Smooth muscle cell of the brain vasculature (primary cell): Measurements from ENCODE around the gene HMSD.
A peak's percentile ranks its signal among the peaks of the same experiment; 100 is the strongest.

Experiments
- DNase-seq: peaks from one replicate; pipeline ENCODE4 v3.0.0-alpha.2; 2012; ENCODE audit warnings: low read depth, low spot score

HMSD gene

GRCh38 chr18:63956755-63957154, 7.7 kb downstream of the HMSD start:
- DNase-seq, result no peak

DNA sequence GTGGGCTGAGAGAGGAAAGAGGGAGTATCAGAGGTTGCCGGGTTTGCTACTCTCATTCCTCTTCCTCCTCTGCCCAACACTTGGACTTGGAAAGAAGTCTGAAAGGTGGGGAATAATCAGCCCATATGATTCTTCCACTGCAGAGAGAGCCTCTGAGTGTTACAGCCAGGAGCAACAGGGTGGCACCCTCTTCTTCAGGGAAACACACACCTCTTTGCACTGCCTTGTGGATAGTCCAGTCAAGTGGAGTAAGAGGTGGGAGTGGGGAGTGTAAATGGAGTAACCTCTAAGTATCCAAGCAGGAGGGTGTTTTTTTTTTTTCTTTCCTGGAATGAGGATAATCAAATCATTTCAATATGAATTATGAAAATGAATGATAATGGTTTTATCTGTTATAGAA, 11.8 kb downstream of the HMSD start:
- no peak for DNase-seq

GRCh38 chr18:63961435-63961980, 12.4 kb downstream of the HMSD start:
- DNase-seq, result no peak

GRCh38 chr18:63962137-63962536, 13.0 kb downstream of the HMSD start:
- DNase-seq, result no peak

- DNase-seq, result no peak
Measured at GRCh38 chr18:63963615-63964256, 14.6 kb downstream of the HMSD start.

GRCh38 chr18:63964908-63965307, 15.8 kb downstream of the HMSD start:
- no peak for DNase-seq

GRCh38 chr18:63965716-63966330, 16.7 kb downstream of the HMSD start:
- no peak for DNase-seq

DNA sequence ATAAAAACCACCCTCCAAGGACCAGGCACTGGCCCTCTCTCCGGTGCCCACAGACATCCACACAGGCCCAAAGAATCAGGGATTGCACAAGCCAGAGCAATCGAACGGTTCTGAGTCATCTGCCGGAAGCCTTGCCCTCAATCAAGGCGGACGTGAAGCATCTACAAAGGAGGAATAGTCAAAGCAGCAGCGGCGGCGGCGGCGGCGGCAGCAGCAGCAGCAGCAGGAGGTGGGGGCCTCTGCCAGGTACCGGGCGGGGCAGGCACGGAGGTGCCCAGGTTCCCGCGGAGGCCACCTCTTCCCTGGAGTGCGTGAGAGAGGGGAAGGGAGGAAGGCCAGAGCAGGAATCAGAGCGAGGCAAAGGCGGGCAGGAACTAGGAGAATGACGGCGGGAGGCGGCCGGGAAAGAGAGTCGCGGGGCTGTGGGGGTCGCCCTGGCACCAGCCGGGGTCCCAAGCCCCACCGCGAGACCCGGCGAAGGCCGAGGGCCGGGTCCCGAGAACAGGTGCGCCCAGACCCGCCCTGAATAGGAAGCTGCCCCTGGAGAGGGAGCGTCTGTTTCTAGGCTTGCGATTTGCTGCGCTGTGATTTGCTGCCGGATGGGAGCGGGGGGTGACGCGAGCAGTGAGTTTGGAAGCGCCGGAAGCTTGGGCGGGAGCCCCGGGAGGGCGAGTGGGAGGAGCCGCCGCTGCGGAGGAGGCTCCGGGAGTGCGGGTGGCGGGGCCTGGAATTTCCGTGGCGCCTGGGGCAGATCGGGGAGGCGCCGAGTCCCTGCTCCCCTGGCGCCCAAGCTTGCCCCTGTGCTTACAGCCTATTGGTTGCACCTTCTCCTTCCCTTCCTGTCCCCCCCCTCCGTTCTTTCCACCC, 21.1 kb downstream of the HMSD start, which contains the start of gene SERPINB8:
Gene SERPINB8, plus strand, starts transcription at position 140 of the 867 bp plus-strand sequence. CDS start 8,228 bp downstream, outside the sequence.
- peak; percentile 78 for DNase-seq

DNA sequence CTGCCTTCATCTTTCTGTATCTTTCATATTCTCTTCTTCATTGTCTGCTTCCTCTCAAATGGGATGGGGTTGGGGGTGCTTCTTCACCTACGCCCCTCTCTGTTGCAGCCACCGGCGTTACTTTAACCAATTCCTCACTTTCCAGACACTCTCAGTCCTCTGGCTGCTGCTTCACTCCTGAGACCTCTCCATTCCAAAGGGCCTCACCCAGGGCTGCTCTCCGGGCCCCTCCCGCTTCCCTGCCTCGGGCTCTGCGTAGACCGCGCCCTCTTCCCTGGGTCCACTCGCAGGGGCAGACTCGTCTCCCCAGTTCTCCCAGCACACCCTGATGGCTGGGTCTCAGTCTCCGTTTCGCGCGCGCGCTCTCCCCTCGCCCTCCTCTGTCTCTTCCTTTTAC, 21.7 kb downstream of the HMSD start:
- no peak for DNase-seq

GRCh38 chr18:63971320-63972001, 22.4 kb downstream of the HMSD start:
- DNase-seq, result no peak

DNA sequence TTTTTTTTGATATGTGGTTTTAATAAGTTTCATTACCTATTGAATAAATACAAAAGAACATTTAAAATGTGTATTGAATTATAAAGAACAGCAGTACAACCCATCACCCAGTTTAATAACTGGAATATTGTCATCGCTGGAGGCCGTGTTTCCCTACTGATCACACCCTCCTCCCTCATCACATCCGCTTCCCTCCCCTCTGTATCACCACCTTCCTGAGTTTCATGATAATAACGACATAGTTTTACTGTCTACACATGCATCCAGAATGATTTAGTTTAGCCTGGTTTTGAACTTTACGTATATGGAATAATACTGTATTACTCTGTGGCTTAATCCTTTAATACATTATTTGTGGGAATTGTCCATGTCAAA, 22.9 kb downstream of the HMSD start:
- no peak for DNase-seq

DNA sequence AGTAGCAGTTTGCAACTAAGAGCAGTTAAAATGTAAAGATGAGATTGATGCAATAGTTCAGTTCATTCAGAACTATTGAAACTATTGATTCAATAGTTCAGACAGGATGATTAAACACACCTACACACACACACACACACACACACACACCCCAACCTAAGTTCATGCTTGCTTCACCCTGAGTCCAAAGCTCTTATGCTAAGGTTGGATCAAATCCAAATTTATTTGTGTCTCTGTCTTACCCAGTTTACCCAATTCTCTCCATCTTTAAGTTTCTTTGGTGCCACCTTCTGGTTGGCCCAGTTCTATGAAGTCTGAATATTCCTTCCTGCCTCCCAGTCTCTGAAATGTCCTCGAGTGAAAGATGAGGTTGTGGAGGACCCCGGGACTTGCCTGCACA, 25.9 kb downstream of the HMSD start:
- DNase-seq, result no peak

- DNase-seq, result no peak
Measured at GRCh38 chr18:63975628-63976027, 26.5 kb downstream of the HMSD start.

DNA sequence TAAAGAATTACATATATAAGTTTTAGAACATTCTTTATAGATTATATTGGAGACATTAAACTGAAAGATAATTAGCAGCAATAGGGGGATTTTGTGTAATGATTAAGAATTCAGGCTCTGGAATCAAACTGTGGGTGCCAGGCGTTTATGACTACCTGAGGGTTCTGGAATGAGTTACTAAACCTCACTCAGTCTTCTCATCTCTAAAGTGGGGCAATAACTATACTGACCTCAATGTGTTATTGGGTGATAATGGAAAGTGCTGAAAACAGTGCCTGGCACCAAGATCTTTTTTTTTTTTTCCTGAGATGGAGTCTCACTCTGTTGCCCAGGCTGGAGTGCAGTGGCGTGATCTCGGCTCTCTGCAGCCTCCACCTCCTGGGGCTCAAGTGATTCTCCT, 27.9 kb downstream of the HMSD start:
- DNase-seq, result no peak

DNA sequence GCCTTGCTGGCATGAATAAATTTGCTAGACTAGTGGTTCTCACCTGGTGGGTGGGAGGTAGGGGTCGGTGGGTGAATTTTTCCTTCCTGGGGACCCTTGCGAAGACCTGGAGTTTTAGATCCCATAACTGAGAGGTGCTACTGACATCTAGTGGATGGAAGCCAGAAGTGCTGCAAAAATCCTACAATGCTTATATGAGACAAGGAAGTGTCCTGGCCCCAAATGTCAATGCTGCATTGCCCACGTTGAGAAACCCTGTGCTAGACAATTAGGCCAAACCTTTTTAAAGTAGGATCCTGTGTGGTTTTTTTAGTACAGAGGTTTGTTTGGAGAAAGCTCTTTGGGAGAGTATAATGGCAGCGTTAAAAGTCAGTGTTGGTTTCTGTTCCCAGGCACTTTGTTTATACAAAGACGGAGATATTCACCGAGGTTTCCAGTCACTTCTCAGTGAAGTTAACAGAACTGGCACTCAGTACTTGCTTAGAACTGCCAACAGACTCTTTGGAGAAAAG, 30.4 kb downstream of the HMSD start:
- DNase-seq, result no peak

DNA sequence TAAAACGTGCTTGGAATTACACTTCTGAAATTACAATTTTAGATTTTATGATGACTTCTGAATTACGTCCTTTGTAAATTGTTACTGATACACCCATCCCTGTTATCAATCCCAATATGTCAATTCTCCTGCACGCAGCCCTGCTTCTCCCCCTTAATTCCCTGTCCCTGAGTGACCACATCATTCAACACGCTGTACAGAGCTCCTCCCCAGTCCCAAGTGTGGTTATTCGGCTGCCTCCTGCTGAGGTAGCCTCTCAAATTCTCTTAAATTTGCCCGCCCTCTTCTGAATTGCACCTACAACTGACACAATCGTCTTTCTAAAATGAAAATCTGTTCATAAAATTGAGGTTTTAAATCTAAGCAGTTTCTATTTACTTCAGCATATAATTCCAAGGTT, 30.9 kb downstream of the HMSD start:
- DNase-seq, result no peak

- DNase-seq, result no peak
Measured at GRCh38 chr18:63980896-63981460, 31.9 kb downstream of the HMSD start.

- DNase-seq, result no peak
Measured at GRCh38 chr18:63981719-63982118, 32.6 kb downstream of the HMSD start.

DNA sequence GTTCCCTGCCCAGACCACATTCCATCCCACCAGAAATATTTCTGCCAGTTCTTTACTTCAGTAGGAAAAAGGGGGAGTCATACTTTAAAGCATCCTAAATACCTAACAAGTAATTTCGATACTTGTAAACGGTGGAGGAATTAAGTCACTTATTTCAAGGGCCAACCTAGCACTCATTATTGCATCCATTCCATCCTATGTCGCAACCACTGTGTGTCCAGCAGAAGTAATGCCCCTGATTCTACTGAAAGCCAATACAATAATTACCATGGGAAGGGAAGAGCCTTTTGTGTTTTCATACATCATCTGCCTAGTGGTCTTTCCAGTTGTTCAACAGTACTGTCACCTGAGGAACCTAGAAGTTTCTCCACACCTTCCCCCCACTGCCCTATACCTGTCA, 33.3 kb downstream of the HMSD start:
- DNase-seq, result no peak

GRCh38 chr18:63986885-63987284, 37.8 kb downstream of the HMSD start:
- DNase-seq, result no peak

DNA sequence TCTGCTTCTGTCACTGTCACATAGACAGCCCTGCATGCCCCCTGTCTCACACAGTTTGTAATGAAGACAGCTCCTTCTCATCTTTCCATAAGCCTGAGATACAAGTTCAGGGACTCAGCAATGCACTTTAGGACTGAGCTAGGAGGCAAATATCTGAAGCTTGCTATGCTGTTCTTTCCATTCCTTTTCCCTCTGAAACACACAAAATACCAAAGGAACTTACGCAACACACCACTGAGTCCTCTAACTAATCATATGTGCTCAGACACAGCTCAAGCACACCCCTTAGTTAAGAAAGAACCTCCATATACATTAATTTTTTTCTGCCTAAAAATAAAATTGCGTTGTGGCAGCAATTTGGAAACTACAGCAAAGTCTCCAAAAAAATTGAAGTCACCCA, 38.6 kb downstream of the HMSD start:
- no peak for DNase-seq
